Measurements from ENCODE around the gene TP53.

GRCh38 chr17:7705269-7706255, 18.3 kb upstream of the TP53 start:
- TF ChIP-seq YY1 (IDR thresholded peaks at IDR 0.05; ENCODE audit: insufficient read depth, insufficient read length) (no peak), ZNF274 (IDR thresholded peaks at IDR 0.05; ENCODE audit: low read depth, low read length) (no peak), SUZ12 (IDR thresholded peaks at IDR 0.05; ENCODE audit: extremely low read depth, insufficient read depth, insufficient read length) (no peak)
